Measurements from ENCODE around the gene GHITM.

GHITM gene

DNA sequence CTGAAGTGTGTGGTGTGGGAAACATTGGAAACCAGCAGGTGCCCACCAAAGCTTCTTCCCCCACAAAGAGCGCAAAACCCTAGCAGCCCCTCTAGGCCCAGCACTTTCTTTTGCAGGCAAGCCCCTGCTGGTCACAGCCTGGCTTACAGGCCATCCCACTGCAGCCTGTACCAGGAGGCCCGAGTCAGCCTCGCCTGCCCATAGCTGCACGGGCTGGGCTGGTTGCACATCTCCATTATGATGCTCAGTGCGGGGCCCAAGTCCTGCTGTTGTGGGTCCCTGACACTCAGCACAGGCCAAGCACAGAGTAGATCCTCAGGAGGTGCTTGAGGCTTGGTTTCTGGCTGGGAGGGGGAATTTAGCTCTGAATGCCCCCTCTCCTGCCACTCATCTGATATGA, 63.0 kb downstream of the GHITM start:
- TF ChIP-seq POLR2AphosphoS5 (IDR thresholded peaks at IDR 0.05; ENCODE audit: low read depth, low read length), result no peak
- TF ChIP-seq FOXP2 (optimal IDR thresholded peaks at IDR 0.05; ENCODE audit: borderline replicate concordance, extremely low read depth, extremely low read length, insufficient read depth), result no peak
- no peak for TF ChIP-seq TAF1 (IDR thresholded peaks at IDR 0.05; ENCODE audit: borderline replicate concordance, insufficient read depth, low read length)
- TF ChIP-seq, protein P1, sequence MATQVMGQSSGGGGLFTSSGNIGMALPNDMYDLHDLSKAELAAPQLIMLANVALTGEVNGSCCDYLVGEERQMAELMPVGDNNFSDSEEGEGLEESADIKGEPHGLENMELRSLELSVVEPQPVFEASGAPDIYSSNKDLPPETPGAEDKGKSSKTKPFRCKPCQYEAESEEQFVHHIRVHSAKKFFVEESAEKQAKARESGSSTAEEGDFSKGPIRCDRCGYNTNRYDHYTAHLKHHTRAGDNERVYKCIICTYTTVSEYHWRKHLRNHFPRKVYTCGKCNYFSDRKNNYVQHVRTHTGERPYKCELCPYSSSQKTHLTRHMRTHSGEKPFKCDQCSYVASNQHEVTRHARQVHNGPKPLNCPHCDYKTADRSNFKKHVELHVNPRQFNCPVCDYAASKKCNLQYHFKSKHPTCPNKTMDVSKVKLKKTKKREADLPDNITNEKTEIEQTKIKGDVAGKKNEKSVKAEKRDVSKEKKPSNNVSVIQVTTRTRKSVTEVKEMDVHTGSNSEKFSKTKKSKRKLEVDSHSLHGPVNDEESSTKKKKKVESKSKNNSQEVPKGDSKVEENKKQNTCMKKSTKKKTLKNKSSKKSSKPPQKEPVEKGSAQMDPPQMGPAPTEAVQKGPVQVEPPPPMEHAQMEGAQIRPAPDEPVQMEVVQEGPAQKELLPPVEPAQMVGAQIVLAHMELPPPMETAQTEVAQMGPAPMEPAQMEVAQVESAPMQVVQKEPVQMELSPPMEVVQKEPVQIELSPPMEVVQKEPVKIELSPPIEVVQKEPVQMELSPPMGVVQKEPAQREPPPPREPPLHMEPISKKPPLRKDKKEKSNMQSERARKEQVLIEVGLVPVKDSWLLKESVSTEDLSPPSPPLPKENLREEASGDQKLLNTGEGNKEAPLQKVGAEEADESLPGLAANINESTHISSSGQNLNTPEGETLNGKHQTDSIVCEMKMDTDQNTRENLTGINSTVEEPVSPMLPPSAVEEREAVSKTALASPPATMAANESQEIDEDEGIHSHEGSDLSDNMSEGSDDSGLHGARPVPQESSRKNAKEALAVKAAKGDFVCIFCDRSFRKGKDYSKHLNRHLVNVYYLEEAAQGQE (IDR thresholded peaks at IDR 0.05; ENCODE audit: insufficient read depth in 1 of 2, low read depth in 2 of 2, low read length in 2 of 2), result no peak
- TF ChIP-seq SIN3A (IDR thresholded peaks at IDR 0.05; ENCODE audit: borderline replicate concordance, insufficient read depth, low read length), result no peak

Data from PFSK-1 (cell line).